ENCODE data around the gene SBNO2.
"Not testable (repeated sequence)": the region's sequence is repeated elsewhere in the genome, so short reads cannot be mapped to it uniquely, and the experiment has no call there.

The SBNO2 gene

DNA sequence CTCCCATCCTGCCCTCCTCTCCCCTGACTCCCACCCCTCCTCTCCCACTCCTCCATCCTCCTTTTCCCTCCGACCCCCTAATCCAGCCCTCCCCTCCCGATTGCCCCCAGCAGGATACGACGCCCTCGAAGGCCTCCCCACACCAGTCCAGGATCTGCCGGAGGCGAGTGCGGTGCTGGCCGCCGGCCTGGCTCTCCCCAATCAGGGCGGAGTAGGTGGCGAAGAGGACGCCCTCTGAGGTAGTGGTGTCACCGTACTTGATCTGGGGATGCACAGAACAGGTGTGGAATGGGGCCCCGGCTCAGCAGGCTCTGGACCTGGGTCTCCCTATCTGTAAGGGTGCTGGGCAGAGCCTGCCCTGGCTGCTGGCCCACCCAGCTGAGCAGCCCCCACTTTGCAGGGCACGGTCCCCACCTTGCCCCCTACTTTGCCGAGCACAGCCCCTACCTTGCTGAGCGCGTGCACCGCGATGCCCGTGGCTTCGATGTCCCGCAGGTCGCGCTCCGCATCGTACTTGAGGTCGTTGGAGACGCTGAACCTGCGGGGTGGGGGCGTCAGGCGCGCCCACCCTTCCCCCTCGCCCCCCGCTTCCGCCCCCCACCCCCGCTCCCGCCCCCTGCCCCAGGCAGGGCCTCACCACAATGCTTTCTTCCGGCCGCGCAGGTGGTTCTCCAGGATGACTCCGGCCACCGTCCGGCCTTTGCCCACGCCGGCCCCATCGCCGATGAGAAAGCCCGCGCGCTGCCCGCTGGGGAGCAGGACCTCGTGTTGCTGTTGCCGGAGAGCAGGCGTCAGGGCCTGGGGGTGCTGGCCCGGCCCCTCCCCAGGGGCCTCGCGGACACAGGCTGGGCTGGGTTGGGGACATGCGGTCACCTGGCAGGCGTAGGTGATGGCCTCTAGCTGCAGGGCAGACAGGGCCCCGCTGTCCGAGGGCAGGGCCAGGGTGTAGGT is 51.8 kb downstream of the SBNO2 start:
- no peak for DNase-seq (ENCODE audit: low read depth, low spot score)

DNA sequence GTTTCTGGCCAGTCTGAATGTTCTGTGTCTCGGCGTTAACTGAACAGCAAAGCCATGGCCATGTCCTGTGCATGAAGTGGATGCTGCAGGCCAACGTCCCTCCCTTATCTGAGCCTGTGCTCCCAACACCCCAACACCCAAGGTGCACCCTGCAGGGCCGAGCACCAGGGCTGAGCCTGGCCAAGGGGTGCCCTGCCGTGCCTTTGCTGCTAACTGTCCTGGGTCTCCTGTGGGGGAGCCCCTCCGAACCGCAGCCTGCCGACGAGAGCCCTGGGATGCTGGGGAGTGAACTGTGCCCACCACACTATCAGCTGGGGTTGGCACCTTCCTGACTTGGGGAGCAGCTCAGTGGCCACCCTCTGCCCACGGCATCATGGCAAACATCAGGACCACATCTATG is 52.7 kb downstream of the SBNO2 start:
- DNase-seq (ENCODE audit: low read depth, low spot score), result no peak

DNA sequence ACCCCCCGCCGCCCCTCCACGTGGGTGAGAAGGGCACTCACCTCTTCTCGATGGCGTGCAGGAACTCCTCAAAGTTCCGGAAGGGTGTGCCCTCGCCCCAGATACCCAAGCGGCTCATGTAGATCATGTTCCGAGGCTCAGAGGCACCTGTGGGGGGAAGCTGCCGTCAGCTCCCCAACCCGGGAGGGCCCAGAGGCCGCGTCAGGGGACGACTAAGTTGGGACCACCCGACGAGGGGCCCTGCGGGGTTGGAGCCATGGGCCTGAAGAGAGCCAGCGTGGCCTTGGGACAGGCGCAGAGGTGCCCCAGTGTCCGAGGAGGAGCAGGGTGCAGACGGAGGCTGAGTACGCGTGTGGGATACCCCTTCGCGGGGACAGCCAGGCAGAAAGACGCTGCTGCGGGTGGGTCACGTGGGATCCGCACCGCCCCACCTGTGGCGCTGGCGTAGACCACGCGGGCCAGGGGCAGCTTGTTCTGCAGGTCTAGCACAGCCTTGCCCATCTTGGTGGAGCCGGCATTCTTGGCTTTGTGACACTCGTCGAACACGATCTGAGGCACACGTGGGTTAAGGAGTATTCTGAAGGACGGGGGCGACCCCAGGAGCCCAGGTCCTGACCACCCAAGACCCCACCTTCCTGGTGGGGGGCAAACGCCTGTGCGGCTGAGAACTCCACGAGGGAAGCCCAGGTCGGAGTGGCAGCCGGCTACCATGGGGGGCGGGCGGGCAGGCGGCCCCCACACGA is 54.4 kb downstream of the SBNO2 start:
- no peak for DNase-seq (ENCODE audit: low read depth, low spot score)

GRCh38 chr19:1118999-1119398 is 55.1 kb downstream of the SBNO2 start:
- no peak for DNase-seq (ENCODE audit: low read depth, low spot score)

GRCh38 chr19:1117654-1118053 is 56.4 kb downstream of the SBNO2 start:
- DNase-seq (ENCODE audit: low read depth, low spot score), result no peak

DNA sequence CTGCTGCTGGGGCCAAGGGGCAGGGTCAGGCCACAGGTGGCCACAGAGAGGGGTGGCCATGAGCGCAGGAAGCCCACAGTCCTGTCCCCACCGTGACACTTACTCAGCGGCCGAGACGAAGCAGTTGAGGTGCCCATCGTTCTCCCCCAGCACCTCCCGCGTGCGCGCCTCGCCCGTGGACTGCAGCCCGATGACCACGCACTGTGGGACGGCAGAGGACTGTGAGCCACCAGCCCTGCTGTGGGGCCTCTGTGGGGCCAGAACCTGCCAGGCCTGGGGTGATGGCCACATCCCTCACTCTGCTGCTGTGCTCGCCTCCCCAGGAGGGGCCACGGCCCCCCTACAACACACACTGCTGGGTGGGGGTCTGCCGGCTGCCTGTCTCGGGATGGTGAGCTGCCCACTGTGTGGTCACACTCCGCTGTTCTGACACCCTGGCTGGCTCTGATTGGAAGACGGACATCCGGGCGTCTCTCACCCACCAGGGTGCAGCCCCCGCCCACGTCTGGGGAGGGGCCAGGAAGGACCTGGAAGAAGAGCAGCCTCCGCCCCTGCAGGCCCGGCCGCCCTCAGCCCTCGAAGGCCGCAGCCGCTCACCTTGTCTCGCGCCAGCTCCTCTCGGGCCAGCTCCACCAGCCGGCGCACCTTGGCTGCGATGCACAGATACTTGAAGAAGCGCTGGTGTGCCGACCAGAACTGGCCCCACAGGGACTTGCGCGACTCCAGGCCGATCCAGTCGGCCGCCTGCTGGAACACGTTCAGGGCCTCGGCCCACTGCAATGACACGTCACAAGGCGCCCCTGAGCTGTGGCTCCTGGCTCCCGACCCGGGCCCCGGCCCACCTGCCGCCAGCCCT is 57.1 kb downstream of the SBNO2 start:
- DNase-seq (ENCODE audit: low read depth, low spot score), result no peak

DNA sequence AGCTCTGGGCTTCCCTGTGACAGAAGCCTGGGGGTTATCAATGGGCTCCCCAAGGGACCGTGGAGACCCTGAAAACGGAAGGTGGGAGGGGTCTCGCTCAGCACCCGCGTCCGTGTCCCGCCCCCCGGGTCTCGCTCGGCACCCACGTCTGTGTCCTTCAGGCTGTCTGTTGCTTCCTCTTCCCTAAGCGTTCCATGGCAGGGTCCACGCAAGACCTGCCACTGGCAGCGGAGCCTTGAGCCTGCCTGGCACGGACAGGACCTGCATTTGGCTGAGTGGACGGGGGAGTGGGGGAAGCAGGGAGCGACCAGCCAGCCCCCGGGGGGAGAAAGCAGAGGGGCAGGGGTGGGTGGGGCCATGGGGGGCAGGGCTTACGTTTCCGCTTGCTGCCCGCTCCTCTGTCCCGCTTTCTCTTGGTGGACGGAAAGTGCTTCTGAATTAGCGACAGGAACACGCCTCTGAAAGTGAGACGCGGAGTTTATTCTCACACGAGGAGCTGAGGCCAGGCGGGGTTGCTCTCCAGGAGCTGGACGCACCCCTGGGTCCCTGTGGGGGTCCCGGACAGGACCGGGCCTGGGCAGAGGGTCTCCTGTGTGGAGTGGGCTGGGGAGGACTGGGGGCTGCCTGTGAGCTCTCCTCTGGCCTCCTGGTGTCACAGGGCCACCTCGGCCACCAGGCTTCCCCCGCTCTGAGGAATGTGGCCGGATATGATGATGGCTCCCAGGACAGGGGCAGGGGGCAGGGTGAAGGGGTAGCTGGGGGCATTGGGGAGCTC is 58.2 kb downstream of the SBNO2 start:
- no peak for DNase-seq (ENCODE audit: low read depth, low spot score)

- DNase-seq (ENCODE audit: low read depth, low spot score), result not testable (repeated sequence)
Measured at GRCh38 chr19:1114728-1115127, 59.3 kb downstream of the SBNO2 start.

- DNase-seq (ENCODE audit: low read depth, low spot score), result no peak
Measured at GRCh38 chr19:1113986-1114483, 60.0 kb downstream of the SBNO2 start.

- DNase-seq (ENCODE audit: low read depth, low spot score), result peak; percentile 87
Measured at GRCh38 chr19:1113030-1113985, 60.8 kb downstream of the SBNO2 start.

GRCh38 chr19:1112268-1113029 is 61.6 kb downstream of the SBNO2 start:
- no peak for DNase-seq (ENCODE audit: low read depth, low spot score)

GRCh38 chr19:1111641-1112267 is 62.3 kb downstream of the SBNO2 start:
- no peak for DNase-seq (ENCODE audit: low read depth, low spot score)

- no peak for DNase-seq (ENCODE audit: low read depth, low spot score)
Measured at GRCh38 chr19:1110809-1111640, 63.0 kb downstream of the SBNO2 start.

DNA sequence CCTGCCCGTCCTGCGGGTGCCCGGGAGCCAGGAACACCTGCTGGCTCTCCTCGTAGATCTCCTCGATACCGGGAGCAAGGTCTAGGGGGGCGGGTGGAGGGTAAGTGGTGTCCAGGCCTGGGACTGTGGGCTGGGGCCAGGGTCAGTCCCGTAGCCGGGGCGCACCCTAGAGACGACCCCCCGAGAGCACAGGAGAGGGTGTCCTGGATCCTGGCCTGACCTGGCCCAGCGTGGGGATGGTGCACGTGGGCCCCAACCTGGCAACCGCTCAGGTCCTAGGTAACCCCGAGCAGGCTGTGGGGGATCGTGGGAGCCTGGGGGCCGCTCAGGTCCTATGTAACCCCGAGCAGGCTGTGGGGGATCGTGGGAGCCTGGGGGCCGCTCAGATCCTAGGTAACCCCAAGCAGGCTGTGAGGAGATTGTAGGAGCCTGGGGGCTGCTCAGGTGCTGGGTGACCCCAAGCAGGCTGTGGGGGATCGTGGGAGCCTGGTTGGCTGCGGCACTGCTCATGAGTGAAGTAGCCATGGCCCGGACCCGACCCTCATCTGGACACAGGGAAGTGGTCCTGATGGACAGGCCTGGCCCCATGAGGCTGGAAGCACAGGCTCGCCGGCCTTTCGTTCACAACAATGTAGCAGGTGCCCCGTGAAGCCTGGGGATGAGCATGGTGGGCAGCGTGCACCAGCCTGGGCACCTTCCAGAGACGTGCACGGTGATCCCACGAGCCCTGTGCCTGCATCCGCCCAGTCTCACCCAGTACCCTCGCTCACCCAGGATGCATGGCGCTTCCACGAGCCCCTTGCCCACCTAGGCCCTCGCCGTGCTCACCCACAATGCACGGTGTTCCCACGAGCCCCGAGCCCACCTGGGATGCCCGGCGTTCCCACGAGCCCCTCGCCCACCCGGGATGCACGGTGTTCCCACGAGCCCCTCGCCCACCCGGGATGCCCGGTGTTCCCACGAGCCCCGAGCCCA is 64.1 kb downstream of the SBNO2 start:
- DNase-seq (ENCODE audit: low read depth, low spot score), result no peak

DNA sequence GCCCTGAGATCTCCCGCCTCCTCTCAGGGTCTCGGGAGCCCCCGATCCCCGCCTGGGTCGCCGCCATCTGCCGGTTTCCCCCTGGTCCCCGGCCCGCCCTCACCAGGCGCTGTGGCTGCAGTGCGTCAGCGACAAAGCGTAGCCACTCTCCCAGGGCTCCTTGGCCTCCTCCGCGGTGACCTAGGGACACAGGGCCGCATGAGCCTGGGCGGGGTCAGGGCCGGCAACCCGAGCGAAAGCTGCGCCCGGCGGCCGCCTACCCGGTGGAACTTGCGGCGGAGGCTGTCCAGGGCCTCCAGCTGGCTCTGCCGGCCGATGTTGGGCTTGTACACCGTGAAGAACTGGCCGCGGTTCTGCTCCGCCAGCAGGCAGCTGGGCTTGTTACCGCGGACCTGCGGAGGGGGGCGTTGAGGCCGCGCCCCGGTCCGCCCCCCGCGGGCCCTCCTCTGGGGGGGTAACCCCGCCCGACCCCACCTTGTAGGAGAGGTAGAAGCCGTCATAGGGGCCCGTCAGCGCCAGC is 65.0 kb downstream of the SBNO2 start:
- no peak for DNase-seq (ENCODE audit: low read depth, low spot score)
